Left lung (tissue), 10 donors: ENCODE data around the gene MYO1C. TPM values are rescaled to one million over a fixed set of nuclear protein-coding genes. Genes with fewer than 3 reads are reported as not detected.

Experiments
- ATAC-seq: fragments of 200-7000 bp; cut with Tn5 transposase; one replicate; pipeline ENCODE4 v1.9.1; 2020; ENCODE audit warnings: moderate library complexity
- DNase-seq, 4 donors: peaks; one replicate each; pipeline ENCODE4 v3.0.0-alpha.2; 2013 to 2020
- H3K27ac ChIP-seq, 2 donors: fragments of 200-600 bp; sonication (generic) in 1 of 2; one replicate each; pipeline versions ENCODE4 v1.5.0 to v1.8.0; 2020 to 2021
- H3K27me3 ChIP-seq, 2 donors: fragments of 200-600 bp; sonication (generic) in 1 of 2; one replicate each; pipeline versions ENCODE4 v1.5.0 to v1.8.0; 2020 to 2021
- H3K36me3 ChIP-seq, 2 donors: fragments of 200-600 bp; sonication (generic) in 1 of 2; one replicate each; pipeline versions ENCODE4 v1.5.0 to v1.8.0; 2020 to 2021
- H3K4me1 ChIP-seq, 2 donors: fragments of 200-600 bp; one replicate each; pipeline ENCODE4 v1.8.0; 2021
- H3K4me3 ChIP-seq, 2 donors: fragments of 200-600 bp; sonication (generic) in 1 of 2; one replicate each; pipeline versions ENCODE4 v1.5.0 to v1.8.0; 2020 to 2021; ENCODE audit warnings: mild to moderate bottlenecking in 1 of 2
- H3K9me3 ChIP-seq, 2 donors: fragments of 200-600 bp; sonication (generic) in 1 of 2; one replicate each; pipeline versions ENCODE4 v1.5.0 to v1.8.0; 2020 to 2021
- CTCF ChIP-seq, 2 donors: fragments of 200-600 bp; sonication (generic) in 1 of 2; IDR thresholded peaks; one replicate each; pipeline versions ENCODE4 v1.5.0 to v1.8.0; 2021; ENCODE audit warnings: antibody characterized with exemption in 2 of 2
- intact Hi-C, 2 donors: fragments of 100-400 bp; cut with DNase I; formaldehyde crosslinking; loops; one replicate each; pipeline versions ENCODE4 v1.11.2 to v1.14.2; 2022
- polyA plus RNA-seq, 6 donors: library from polyadenylated mRNA; unstranded; fragments of 120-200 nt; gene quantifications; one replicate each; pipeline ENCODE4 v1.2.1, GENCODE V29; 2013; ENCODE audit not compliant: insufficient read length in 6 of 6
- total RNA-seq, 2 donors: library from RNA; stranded (reverse); fragmentation: NEBNext Ultra II Directional; extraction: Animal tissue kit (Norgen Biotek cat#: 25700); gene quantifications; one replicate each; pipeline ENCODE4 v1.2.1, GENCODE V29; 2021
- donor health status: DM: no; HTN: yes; CAD: no.
- donor health status: DM: no; HTN: no; CAD: no.

Gene MYO1C
- total and polyA plus RNA-seq, 8 donors: 65.5 to 282 (median 80.7) TPM

- Histone ChIP-seq H3K9me3 (no peaks in the 10 kb centered on the region), H3K36me3 (peaks cover 0 to 38% of the 10 kb centered on the region in 2 donors), H3K27me3 (no peaks in the 10 kb centered on the region), H3K27ac (no peak overlapping the region), H3K4me1 (peaks cover 7 to 13% of the 10 kb centered on the region in 2 donors), H3K4me3 (no peak overlapping the region)
- no peak for ATAC-seq
- TF ChIP-seq CTCF (IDR thresholded peaks at IDR 0.05): no peak
- intact Hi-C loops: no loop called here
- no peak for DNase-seq
Observed at GRCh38 chr17:1414634-1415033, 77.9 kb downstream of the MYO1C start.

Other genes with a start within 250 kb of the MYO1C start
- not detected for gene BHLHA9, start 222.2 kb downstream of the MYO1C start, total RNA-seq
- not detected for gene BHLHA9, start 222.2 kb downstream of the MYO1C start, polyA plus RNA-seq
- not detected for gene TRARG1, start 213.0 kb downstream of the MYO1C start, total RNA-seq
- not detected for gene TRARG1, start 213.0 kb downstream of the MYO1C start, polyA plus RNA-seq
- gene YWHAE, start 92.5 kb downstream of the MYO1C start, total RNA-seq: 100 to 1,000 TPM; 437 to 455 TPM
- 100 to 1,000 TPM; 685 to 933 (median 837) TPM for gene YWHAE, start 92.5 kb downstream of the MYO1C start, polyA plus RNA-seq
- 10 to 100 TPM; 65.4 to 84.0 TPM for gene CRK, start 36.5 kb downstream of the MYO1C start, total RNA-seq
- 10 to 100 TPM; 51.0 to 61.3 (median 54.4) TPM for gene CRK, start 36.5 kb downstream of the MYO1C start, polyA plus RNA-seq
- 10 to 100 TPM; 41.9 to 51.1 TPM for gene INPP5K, start 23.9 kb upstream of the MYO1C start, total RNA-seq
- gene INPP5K, start 23.9 kb upstream of the MYO1C start, polyA plus RNA-seq: 10 to 100 TPM; 23.6 to 34.1 (median 26.5) TPM
- gene PITPNA, start 70.1 kb upstream of the MYO1C start, total RNA-seq: 10 to 100 TPM; 64.1 to 96.8 TPM
- gene PITPNA, start 70.1 kb upstream of the MYO1C start, polyA plus RNA-seq: 10 to 100 TPM; 58.4 to 77.7 (median 61.9) TPM
- 10 to 100 TPM; 53.1 to 87.9 TPM for gene SLC43A2, start 136.1 kb upstream of the MYO1C start, total RNA-seq
- 10 to 100 TPM; 25.6 to 30.0 (median 26.5) TPM for gene SLC43A2, start 136.1 kb upstream of the MYO1C start, polyA plus RNA-seq
- 10 to 100 TPM; 24.8 to 33.0 TPM for gene SCARF1, start 153.0 kb upstream of the MYO1C start, total RNA-seq
- 10 to 100 TPM; 17.6 to 23.9 (median 19.8) TPM for gene SCARF1, start 153.0 kb upstream of the MYO1C start, polyA plus RNA-seq
- gene RILP, start 157.2 kb upstream of the MYO1C start, total RNA-seq: 10 to 100 TPM; 21.2 to 34.7 TPM
- 10 to 100 TPM in 1 of 6 donors, 1 to 10 TPM in 5; 6.3 to 10.1 (median 7.0) TPM for gene RILP, start 157.2 kb upstream of the MYO1C start, polyA plus RNA-seq
- 100 to 1,000 TPM; 230 to 268 TPM for gene PRPF8, start 192.2 kb upstream of the MYO1C start, total RNA-seq
- 100 to 1,000 TPM; 298 to 364 (median 344) TPM for gene PRPF8, start 192.2 kb upstream of the MYO1C start, polyA plus RNA-seq
- 10 to 100 TPM in 1 of 2 donors, 1 to 10 TPM in 1; 7.3 to 14.4 TPM for gene TLCD2, start 217.7 kb upstream of the MYO1C start, total RNA-seq
- 10 to 100 TPM in 3 of 6 donors, 1 to 10 TPM in 3; 8.3 to 12.8 (median 10.4) TPM for gene TLCD2, start 217.7 kb upstream of the MYO1C start, polyA plus RNA-seq
- gene WDR81, start 232.0 kb upstream of the MYO1C start, total RNA-seq: 10 to 100 TPM; 31.8 to 44.2 TPM
- 10 to 100 TPM in 4 of 6 donors, 1 to 10 TPM in 2; 9.3 to 13.5 (median 11.0) TPM for gene WDR81, start 232.0 kb upstream of the MYO1C start, polyA plus RNA-seq